Activated CD4-positive, alpha-beta T cell treated with anti-CD3 and anti-CD28 coated beads, Interleukin-2, amount 50 U/mL, for 1 hour (primary cell): ENCODE measurements around the gene KRT27.

Source experiments
- DNase-seq: peaks from one replicate; pipeline ENCODE4 v3.0.0-alpha.2; 2020

Gene KRT27

DNA sequence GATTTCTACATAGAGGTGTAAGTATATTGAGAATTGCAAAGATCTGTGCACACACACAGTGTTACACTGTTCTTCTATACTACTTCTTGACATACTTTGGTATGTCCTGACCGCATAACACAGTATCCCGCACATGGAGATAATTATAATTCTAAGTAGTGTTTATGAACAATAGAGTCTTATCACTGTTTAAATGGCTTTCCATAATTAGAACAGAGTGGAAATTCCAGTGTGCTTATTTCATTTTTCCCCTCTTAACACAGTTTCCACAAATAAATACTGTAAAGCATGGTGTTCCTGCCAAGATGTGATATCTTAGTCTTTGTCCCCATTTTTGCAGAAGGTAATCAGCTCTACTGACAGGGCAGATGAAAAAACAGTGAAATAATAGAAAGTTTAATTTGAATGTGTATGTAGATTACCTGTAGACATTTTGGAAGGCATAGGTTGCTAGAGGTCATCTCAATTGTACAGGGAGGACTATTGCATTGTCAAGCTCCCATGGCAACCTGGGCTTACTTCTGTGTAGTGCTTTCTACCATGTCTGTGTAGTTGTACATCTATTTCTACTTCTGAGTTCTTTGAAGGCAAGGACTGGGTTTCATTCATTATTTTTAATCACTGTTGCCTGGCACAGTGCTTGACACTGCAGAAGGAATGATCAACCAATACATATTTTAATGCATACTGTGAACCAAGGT lies 27.5 kb upstream of the KRT27 start:
- DNase-seq = no peak

DNA sequence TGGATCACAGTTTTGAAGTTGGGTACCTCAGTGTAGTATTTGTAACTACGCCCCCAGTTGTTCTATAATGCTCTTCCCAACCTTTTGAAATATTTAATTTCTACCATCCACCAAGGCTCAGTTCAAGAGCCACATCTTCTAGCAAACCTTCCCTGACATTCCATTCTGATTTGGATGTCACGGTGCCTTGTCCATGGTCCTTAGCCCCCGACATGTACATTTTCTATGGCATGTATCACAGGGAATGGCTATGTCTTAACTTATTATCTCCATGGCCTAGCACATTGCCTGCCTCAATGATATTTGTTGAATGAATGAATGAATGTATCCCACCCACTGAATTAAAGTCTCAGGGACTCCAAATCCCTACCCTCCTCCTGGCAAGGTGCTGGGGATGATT lies 23.8 kb upstream of the KRT27 start:
- no peak for DNase-seq

DNA sequence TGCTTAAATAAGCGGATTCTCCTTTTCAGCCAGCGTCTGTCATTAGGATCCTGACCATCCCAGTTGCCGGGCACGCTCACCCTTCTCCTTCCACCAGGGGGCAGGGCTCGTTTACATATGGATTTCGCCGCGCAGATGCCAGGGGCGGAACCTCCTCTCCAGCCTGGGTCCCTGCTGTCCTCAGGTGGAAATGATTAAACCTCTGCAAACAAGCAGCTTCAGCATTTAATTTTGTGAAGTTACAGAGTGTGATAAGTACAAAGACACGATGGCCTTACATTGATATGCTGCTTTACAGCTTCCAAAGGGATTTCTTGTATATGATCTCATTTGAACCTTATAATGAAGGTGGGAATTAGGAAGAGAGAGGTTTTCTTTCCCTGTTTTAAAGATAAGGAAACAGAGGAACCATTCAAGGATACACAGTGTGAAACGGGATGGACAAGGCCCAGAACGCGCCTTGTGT lies 21.3 kb upstream of the KRT27 start:
- peak; percentile 70 for DNase-seq

DNA sequence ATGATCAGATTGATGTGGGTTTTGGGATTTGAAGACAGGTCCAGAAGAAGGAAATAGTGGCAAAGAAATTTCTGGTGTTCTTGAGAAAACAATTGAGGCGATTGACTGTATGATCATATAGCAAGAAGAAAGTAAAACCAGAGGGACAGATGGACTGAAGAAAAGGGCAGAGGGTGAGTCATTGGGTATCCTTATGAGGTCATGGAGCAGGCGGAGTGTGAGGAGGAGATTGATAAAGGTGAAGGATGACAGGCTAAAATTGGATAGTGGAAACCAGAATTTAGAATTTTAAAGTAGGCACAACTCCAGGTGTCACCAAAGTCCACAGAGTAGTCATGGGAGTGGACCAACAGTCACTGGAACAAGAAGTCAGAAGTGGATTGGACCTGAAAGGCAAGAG lies 18.8 kb upstream of the KRT27 start:
- DNase-seq = no peak

DNA sequence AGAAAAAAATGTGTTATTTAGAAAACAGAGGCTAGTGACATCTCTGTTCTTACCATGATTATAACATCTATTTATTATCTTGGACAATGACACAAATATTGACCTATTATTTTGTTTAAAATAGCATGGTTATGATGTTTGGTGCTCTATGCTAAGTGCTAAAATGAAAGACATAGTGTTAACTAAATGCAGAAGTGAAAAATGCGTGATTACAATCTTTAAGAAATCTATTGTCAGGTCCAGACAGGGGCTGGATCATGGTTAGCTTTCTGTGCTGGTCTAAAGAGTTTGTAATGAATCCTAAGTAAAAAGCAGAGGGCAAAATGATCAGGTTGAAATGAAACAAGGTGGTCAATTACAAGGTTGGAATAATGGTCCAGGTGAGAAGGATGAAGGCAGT lies 18.0 kb upstream of the KRT27 start:
- no peak for DNase-seq

DNA sequence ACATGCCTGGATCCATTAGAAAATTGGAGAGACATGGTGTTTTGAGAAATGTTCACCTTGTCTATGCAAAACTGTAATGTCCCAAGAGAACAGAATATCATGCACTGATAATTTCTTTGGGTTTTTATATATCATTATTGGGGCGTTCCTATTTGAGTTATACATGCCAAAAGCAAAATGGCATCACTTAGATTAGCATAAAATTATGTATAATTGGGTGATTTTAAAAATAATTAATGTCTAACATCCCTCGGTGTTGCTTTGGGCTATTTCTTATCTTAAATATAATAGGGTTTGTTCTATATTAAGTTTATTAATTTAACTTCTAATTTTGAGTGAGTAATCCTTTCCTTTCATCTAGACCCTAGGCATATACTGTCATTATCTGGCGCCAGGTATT lies 17.5 kb upstream of the KRT27 start, which contains the start of gene KRT28:
TSS of gene KRT28 (minus strand) at position 101 of the 400 bp plus-strand sequence. CDS start at position 35, 66 bp downstream.
- DNase-seq = no peak

DNA sequence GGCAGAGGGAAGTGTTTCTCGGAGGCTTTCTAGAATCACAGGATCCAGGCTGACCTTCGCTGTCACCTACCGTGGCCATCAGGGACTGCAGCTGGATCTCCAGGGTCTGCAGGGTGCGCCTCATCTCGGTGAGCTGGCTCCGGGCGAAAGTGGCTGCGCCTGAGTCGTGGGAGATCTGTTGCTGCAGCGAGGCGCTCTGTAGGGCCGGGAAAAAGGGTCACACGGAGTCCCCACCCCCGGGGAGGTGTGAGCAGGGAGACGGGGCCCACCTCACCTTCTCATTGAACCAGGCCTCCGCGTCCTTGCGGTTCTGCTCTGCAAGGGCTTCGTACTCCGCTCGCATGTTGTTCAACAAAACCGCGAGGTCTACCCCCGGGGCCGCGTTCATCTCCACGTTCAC lies 14.5 kb upstream of the KRT27 start:
- no peak for DNase-seq

DNA sequence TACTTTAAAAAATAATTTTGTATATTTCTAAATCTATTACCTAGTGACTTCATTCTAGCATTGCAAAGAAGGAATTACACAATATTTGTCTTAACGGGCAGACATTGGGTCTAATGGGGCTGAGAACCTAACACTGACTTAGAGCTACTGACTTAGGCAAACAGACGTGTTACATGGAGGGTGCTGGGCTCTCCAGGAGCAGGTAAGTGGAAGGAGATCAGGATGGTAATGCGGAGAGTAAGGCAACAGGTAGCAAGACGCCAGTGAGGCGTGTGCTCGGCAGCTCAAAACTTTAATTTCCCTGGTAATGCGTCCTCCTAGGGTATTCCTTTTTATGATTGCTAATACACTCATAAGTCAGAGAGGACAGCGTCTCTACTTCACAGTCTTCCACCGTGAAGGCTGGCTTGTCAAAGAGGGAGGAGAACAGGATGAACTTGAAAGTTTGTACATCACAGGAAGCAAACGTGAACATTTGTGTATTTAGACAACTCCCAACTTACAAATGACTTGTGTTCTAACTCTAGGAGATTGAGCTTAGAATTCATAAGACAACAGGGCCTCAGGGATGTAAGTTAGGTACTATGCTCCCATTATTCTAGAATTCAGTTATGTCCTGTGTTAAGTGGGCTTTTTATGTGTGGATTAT lies 12.8 kb upstream of the KRT27 start:
- no peak for DNase-seq

DNA sequence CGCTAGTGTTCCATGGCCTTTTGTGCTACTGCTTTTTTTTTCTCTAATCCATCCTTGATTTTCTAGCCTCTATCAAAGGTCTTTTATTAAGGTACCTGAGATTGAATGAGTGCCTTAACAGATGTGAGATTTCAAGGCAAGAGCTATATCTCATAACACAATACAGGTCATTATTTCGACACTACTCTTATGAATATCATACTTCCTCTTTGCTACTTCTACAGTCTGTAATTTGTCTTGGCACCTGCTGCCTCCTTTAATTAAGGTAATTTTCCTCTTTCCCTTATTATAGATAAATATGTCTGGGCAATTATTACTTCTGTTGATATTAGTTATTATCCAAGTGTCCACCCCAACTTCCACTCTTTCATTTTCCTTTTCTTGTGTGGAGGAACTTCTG lies 12.1 kb upstream of the KRT27 start:
- DNase-seq = no peak

DNA sequence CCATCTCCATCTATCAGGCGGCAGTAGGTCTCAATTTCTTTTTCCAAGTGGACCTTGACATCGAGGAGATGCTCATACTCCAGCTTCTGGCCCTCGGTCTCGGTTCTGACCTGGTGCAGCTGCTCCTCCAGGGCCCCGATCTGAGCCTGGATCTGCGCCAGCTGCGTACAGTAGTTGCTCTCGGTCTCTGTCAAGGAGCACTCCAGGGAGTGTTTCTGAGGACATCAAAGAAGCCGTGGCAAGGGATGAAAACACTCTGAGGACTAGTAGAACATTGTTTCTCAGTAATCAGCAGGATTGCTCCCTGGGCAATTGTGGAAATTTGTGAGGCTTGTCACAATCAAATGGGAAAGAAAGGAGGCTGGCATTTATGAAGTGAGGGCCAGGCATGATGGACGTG lies 11.5 kb upstream of the KRT27 start:
- no peak for DNase-seq

DNA sequence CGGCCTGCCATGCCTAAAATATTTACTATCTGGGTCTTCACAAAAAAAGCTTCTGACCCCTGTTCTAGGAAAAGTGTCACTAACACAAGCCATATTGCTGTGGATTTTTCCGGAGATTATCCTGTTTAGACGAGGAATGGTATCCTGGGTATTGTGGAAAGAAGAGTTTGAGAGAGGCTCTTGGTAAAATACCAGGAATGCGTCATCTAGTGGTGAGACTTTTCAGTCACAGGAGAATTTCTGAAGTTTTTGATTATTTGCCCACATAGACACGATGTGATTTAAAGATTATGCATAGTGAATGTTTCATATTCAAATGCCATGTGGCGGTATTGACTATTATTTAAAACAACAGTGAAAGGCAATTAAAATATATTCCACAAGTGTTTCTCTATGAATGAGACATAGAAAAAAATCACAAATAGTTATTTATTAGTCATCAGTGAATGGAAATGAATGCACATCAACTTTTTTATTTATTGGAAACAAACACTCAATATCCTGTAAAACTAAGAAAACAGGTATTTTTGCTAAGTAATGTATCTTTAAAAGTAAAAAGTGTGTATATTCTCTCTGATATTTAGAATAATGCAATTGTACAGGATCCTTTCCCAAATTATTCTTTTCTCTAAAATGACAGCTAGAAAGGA lies 9.6 kb upstream of the KRT27 start:
- DNase-seq = no peak

DNA sequence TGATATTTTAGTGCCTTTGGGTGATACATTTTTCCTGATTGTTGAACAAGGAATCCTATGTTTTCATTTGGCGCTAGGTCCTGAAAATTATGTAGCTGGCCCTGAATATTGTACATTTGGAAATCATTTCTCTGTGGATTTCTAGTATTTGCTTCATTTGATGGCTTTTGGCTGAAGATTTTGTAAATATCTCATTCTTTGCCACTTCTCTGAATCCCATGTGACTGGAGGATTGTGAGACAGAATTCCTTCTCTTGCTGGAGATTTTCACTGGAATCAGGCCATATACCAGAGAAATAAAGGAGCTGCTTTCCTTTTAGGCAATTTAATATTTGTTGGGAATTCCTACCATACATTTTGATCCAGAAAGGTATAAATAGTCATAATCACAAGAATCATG lies 8.8 kb upstream of the KRT27 start:
- no peak for DNase-seq

DNA sequence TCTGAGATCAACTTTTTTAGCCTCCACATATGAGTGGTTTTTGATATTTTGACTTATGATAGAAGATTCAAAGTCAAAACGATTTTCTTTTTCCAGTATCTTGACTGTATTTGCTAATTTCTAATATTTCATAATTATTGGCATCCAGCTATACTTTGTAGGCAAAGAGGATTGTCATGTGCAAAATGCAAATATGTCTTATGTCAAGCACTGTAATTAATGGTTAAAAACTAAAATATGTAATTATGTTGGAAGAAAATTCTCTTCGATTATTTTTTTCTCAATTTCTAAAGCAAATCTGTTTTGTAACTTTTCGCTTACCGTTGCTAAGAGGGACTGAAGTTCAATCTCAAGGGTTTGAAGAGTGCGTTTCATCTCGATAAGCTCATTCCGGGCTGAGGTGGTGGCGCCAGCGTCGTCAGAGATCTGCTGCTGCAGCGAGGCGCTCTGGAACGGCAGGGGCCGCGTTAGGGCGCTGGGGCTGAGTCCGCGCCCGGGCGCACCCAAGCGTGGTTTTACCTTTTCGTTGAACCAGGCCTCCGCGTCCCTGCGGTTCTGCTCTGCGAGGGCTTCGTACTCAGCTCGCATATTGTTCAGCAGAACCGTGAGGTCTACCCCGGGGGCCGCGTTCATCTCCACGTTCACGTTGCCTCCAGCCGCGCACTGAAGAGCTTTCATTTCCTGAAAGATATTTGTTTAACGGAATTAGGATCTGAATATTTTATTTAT lies 3.0 kb downstream of the KRT27 start:
- DNase-seq = peak; percentile 19

DNA sequence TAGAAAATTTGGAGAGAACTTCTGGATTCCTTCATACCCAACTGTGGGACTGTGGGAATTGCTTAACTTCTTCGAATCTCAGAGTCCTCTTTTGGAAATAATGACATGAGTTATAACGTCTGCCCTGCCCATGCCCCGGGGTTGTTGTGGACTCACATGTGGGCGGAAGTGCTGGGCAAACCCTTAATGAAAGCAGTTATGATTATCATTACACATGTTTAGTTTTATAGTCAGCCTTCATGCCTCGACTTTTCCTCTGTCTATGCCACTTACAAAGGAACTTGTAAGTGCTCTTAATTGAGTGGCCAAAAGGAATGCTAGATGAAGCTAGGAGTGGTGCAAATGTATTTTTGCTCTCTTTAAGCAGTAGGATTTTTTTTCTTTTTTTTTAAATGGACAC lies 3.9 kb downstream of the KRT27 start:
- DNase-seq = no peak

DNA sequence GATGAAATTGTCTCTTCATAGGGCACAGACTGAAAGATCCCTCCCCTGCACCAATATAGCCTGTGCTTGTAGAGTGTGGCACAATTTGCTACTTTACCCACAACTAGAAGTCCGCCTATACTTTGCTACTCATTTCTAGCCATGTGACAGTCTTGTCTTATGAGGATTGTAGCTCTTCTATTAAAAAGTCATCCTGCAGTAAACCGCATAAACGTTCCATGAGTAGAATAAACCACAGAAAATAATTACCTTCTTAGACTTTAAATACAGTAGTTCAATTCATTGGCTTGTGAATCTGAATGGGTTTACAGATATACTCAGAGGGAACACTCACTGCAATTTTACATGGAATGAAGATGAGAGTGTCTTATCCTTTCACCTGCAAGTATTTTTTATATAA lies 4.4 kb downstream of the KRT27 start:
- DNase-seq = no peak

DNA sequence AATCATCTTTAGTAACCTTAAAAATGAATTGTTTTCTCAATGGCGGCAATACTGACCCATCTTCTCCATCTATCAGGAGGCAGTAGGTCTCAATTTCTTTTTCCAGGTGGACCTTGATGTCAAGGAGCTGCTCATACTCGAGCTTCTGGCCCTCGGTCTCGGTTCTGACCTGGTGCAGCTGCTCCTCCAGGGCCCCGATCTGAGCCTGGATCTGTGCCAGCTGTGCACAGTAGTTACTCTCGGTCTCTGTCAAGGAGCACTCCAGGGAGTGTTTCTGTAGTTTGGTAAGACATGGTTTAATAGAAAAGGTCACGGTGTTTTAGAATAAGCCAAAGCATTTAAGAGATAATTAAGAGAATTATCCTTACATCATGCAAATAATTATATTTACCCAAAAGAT lies 4.9 kb downstream of the KRT27 start:
- no peak for DNase-seq

DNA sequence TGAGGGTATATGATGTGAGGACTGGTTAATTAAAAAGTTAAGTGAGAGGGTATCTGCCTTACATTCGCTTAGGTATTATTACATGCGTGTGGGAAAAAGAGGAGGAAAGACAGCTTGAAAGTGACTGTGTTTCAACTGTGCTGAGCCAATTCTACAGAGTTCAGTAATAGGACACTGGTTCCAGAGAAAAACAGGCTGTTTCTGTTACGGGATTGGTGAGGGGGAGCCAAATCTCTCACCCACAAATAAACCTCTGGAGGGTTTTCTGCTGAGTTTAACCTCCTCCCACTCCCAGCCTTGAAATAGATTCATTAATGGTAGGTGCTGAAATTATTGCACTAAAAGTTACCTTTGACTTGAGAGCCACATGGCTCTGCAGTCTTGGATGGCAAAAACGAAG lies 6.4 kb downstream of the KRT27 start:
- no peak for DNase-seq

DNA sequence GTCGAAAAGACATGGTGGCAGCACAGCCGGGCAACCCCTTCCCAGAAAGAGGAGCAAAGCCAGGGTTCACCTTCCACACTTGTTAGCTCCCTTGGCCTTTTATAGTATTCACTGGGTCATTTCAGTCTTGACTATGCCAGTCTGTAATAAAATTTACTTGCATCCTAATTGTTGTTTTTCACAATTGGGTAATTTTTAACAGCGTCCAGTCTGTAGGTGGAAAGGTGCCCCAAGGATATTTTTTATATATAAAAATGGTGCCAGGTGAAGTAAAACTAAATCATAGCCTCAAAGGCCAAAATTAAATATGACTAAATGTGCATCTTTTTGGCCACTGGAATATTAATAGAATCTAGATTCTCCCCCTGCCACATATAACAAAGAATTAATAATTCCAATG lies 10.2 kb downstream of the KRT27 start, which contains the start of gene KRT26:
TSS of gene KRT26 (minus strand) at position 101 of the 400 bp plus-strand sequence. CDS start at position 13, 88 bp downstream.
- DNase-seq = no peak

DNA sequence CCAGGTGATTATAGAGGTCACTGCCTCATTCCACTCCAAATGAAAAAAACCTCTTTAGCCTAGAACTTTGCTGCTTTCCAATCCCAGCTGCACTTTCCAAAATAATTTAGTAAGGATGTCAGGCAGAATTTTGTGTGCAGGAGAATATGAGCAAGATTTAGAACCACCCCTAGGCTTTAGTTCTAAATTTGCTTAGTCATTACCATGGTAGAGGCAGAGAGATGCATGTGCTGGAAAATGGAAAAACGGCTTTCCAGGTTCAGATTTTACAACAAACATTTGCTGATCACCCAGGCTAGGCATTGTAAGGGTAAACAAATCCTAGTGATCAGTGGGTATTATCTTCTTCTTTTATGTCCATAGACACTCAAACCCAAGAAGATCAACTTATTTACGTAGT lies 16.7 kb downstream of the KRT27 start:
- no peak for DNase-seq

DNA sequence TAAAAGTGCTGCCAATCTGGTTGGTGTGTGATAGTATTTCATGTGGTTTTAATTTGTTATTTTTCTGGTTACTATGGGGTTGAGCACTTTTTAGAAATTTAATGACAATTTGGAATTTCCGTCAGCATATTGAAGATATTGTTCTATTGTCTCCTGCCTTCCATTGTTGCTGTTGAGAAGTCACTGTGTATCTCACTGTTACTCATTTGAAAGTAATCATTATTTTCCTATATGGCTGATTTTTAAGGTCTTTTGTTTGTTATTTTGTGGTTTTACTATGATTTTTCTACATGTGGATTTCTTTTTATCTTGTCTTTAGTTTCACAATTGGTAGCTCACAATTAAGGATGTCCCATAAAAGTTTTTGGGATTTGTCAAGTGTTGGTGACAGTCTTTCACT lies 18.6 kb downstream of the KRT27 start:
- DNase-seq = no peak

DNA sequence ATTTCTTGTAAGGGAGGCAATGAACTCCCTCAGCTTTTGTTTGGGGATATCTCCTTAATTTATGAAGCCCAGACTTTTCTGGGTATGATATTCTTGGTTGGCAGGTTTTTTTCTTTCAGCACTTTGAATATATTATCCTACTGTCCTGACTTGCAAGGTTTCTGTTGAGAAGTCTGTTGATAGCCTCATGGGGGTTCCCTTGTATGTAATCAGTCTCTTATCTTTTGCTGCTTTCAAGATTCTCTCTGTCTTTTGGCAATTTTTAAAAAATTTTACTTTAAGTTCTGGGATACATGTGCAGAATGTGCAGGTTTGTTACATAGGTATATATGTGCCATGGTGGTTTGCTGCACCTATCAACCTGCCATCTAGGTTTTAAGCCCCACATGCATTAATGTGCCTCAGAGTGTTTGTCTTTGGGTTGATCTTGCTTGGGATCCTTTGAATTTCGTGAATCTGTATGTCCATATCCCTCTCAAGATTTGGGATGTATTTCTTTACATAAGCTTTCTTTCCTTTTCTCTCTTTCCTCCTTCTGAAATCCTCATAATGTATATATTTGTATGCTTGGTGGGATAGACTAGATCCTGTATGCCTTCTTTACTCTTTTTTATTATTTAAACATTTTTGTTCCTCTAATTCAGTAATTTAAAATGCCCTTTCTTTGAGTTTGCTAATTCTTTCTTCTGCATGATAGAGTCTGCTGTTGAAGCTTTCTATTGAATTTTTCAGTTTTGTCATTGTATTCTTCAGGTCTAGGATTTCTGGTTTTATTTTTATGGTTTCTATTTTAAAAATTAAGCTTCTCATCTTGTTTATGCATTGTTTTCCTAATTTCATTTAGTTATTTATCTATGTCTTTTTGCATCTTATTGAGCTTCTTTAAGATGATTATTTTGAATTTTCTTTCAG lies 22.0 kb downstream of the KRT27 start:
- no peak for DNase-seq

DNA sequence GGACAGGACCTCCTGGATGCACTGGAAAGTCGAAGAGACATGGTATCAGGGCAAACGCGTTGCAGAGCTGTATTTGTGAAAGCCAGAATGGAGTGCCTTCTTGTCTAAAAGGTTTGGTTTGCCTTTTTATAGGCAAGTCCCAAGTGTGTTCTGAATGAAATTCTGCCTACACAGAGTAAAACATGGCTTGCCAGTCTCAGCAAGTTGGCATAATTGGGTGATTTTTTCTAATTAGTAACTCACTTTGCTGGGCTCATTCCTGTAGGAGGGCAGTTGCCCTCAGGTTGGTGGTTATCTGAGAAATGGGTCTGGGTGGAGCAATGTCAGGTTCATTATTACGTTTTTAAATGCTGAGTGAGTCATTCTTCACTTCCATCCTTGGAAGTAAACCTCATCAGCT lies 27.1 kb downstream of the KRT27 start, which contains the start of gene KRT25:
TSS of gene KRT25 (minus strand) at position 101 of the 400 bp plus-strand sequence. CDS start at position 41, 60 bp downstream.
- DNase-seq = no peak
